ENCODE measurements around the gene KMT2B.

- TF ChIP-seq CTCF (IDR thresholded peaks at IDR 0.05) (no peak), POLR2A (IDR thresholded peaks at IDR 0.05) (no peak)
Observed at GRCh38 chr19:35773020-35773806, 55.4 kb downstream of the KMT2B start.

Data from lower leg skin (tissue), 3 donors.